Spleen (tissue), 11 donors: ENCODE measurements around the gene STX8. TPM values are rescaled to one million over a fixed set of nuclear protein-coding genes. Genes with fewer than 3 reads are reported as not detected.
A peak's percentile ranks its signal among the peaks of the same experiment; 100 is the strongest.

Source experiments
- DNase-seq: peaks from one replicate; pipeline ENCODE4 v3.0.0-alpha.2; 2020
- H3K27ac ChIP-seq, 8 donors: fragments of 200-600 bp; sonication (generic) in 7 of 8; 1 replicate in 4 of 8; 2 replicates in 4 of 8; pipeline versions ENCODE4 v1.5.0 to v1.8.0; 2016 to 2021; ENCODE audit warnings: inconsistent platforms in 4 of 8, mild to moderate bottlenecking in 4 of 8, moderate library complexity in 1 of 8
- H3K27me3 ChIP-seq, 7 donors: fragments of 200-600 bp; sonication (generic) in 6 of 7; replicated peaks in 1 of 7; 1 replicate in 4 of 7; 2 replicates in 3 of 7; pipeline versions ENCODE4 v1.5.0 to v1.8.0; 2016 to 2021; ENCODE audit warnings: inconsistent platforms in 3 of 7, mild to moderate bottlenecking in 1 of 7
- H3K36me3 ChIP-seq, 6 donors: fragments of 200-600 bp; sonication (generic) in 5 of 6; 1 replicate in 4 of 6; 2 replicates in 2 of 6; pipeline versions ENCODE4 v1.5.0 to v1.8.0; 2016 to 2021; ENCODE audit warnings: inconsistent platforms in 2 of 6
- H3K4me1 ChIP-seq, 6 donors: fragments of 200-600 bp; sonication (generic) in 5 of 6; 1 replicate in 3 of 6; 2 replicates in 3 of 6; pipeline versions ENCODE4 v1.5.0 to v1.8.0; 2016 to 2021; ENCODE audit warnings: inconsistent platforms in 3 of 6
- H3K4me3 ChIP-seq, 8 donors: fragments of 200-600 bp; sonication (generic) in 7 of 8; 1 replicate in 4 of 8; 2 replicates in 4 of 8; pipeline versions ENCODE4 v1.5.0 to v1.8.0; 2016 to 2021; ENCODE audit warnings: inconsistent platforms in 4 of 8, mild to moderate bottlenecking in 4 of 8, moderate library complexity in 2 of 8
- H3K9me3 ChIP-seq, 8 donors: fragments of 200-600 bp; sonication (generic) in 7 of 8; 1 replicate in 4 of 8; 2 replicates in 4 of 8; pipeline versions ENCODE4 v1.5.0 to v1.8.0; 2016 to 2021; ENCODE audit warnings: inconsistent platforms in 4 of 8
- CTCF ChIP-seq, 11 experiments: fragments of 200-600 bp in 7 of 11; fragments of 450-650 bp in 4 of 11; sonication (generic) in 4 of 11; IDR thresholded peaks in 8 of 11; conservative IDR thresholded peaks in 3 of 11; 1 replicate in 7 of 11; 2 replicates in 4 of 11; pipeline versions ENCODE4 v1.4.0 to v1.8.0; 2016 to 2021; ENCODE audit warnings: antibody characterized with exemption in 11 of 11, inconsistent platforms in 4 of 11, mild to moderate bottlenecking in 1 of 11
- POLR2A ChIP-seq, 3 donors: fragments of 450-650 bp; IDR thresholded peaks; one replicate each; pipeline ENCODE4 v1.5.1; 2017; ENCODE audit warnings: antibody characterized with exemption in 3 of 3, mild to moderate bottlenecking in 1 of 3
- POLR2AphosphoS5 ChIP-seq, 3 donors: sonication (generic); formaldehyde crosslinking; IDR thresholded peaks; one replicate each; pipeline ENCODE4 v1.5.1; 2017; ENCODE audit warnings: antibody characterized with exemption in 3 of 3
- WGBS, 5 donors: extraction: QIAGEN DNeasy Blood & Tissue Kit in 3 of 5; methylation state at CpG; one replicate each; pipeline versions ENCODE4 v1.1.5 to v1.1.7; 2013 to 2018; 5-methylcytosine and 5-hydroxymethylcytosine counted together
- intact Hi-C: fragments of 100-400 bp; cut with DNase I; formaldehyde crosslinking; loops from one replicate; pipeline ENCODE4 v1.15.0; 2023; ENCODE audit warnings: low total_unique reads
- polyA plus RNA-seq, 3 donors: library from polyadenylated mRNA; stranded (reverse); fragments of 200-250 nt; gene quantifications; one replicate each; pipeline ENCODE4 v1.2.1, GENCODE V29; 2013
- total RNA-seq, 7 donors: library from RNA; depleted of rRNA in 3 of 7; stranded (reverse); fragments of >200 nt in 3 of 7; fragmentation: NEBNext Ultra II Directional in 4 of 7; extraction: Animal tissue kit (Norgen Biotek cat#: 25700) in 4 of 7; gene quantifications; one replicate each; pipeline versions ENCODE4 v1.1.0 to v1.2.1, GENCODE V29; 2016 to 2021
- donor health status: healthy with polysubstance abuse.
- donor health status: DM: no; HTN: no; CAD: no; lungs with moderate emphysema.
- donor health status: DM: no; HTN: no; CAD: no.
- donor health status: Bipolar disorder and iron deficiency.
- donor health status: healthy.
- donor health status: DM: no; HTN: no; CAD: no.
- donor health status: DM: yes; HTN: yes; CAD: no.

Gene STX8
- total and polyA plus RNA-seq, 10 donors = 37.3 to 59.8 (median 48.9) TPM

DNA sequence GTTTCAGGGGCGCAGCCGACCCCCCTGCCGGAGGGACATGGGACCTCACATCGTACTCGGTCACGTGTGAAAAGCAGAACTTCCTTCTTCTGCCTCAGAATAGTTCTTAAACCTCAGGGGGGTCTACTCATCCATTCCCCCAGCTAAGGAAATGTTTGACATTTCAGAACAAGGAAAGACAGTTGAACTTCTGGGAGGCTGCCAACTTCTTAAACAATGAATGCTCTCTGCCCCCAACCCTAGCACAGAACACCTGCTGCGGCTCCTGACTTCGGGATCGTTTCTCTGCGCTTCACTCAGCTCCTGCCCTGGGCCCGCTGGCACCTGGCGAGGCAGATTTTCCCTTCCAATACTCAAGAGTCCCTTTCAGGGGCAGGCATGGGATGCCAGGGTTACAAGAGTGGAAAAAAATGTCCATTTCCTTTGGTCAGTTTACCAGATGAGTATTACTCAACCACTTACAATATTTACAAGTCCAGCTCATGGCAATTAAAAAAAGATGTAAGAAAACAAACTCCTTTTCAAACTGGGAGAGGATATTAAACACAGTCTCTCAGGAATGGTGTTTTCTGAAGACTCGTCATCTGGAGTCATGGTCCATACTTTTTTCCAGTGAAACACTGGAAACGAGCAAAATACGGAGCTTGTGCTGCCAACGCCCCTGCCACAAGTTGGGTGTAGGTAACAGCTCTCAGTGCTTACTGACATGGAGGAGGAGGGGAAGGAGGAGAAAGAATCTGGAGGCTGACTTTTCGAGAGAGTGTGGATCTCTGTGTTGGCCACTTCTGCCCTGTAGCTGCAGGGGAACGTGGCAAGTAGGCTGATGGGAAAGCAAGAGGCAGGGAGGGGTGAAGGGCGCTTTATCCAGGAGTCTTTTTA lies 318.6 kb downstream of the STX8 start:
- TF ChIP-seq CTCF (IDR thresholded peaks at IDR 0.05 in 8 of 11, conservative IDR thresholded peaks at IDR 0.05 in 3 of 11) (peak in 1 of 11 experiments; percentile 14), POLR2AphosphoS5 (IDR thresholded peaks at IDR 0.05) (no peak)
- H3K27ac ChIP-seq = no peak overlapping the region
- no peak for DNase-seq
- peaks cover 0 to 23% (median 7%) of the 10 kb centered on the region in 6 donors for H3K4me1 ChIP-seq
- no peaks in the 10 kb centered on the region for H3K27me3 ChIP-seq
- intact Hi-C loops = no loop called here
- H3K4me3 ChIP-seq = no peak overlapping the region
- no peaks in the 10 kb centered on the region for H3K9me3 ChIP-seq
- no peaks in the 10 kb centered on the region for H3K36me3 ChIP-seq
- 44 to 62% (median 47%) methylated on average over 19 of the region's 19 CpGs for WGBS, 5 donors

DNA sequence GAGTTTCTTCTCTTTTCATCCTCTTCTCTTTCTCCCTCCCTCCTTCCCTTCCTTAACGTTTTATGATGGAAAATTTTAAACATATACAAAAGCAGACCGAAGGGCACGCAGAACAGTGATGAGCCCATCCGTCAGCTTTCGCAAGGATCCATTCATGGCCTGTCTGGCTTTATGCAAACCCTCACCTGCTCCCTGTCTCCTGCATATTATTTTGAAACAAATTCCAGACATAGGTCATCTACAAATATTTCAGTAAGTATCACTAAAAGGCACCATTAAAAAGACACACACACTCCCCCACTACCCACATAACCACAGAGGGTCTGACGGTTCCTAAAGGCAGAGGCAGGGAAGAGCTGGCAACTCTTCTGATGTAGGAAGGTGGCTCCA lies 319.3 kb downstream of the STX8 start:
- TF ChIP-seq POLR2A (IDR thresholded peaks at IDR 0.05) = no peak
- no peak for TF ChIP-seq CTCF (IDR thresholded peaks at IDR 0.05 in 8 of 11, conservative IDR thresholded peaks at IDR 0.05 in 3 of 11)
- TF ChIP-seq POLR2AphosphoS5 (IDR thresholded peaks at IDR 0.05) = no peak
- intact Hi-C loops = no loop called here
- Histone ChIP-seq H3K27ac (no peak overlapping the region), H3K4me3 (no peak overlapping the region), H3K9me3 (no peaks in the 10 kb centered on the region), H3K4me1 (peaks cover 0 to 23% (median 7%) of the 10 kb centered on the region in 6 donors), H3K36me3 (no peaks in the 10 kb centered on the region), H3K27me3 (no peaks in the 10 kb centered on the region)
- 69 to 79% (median 75%) methylated on average over 6 of the region's 6 CpGs for WGBS, 5 donors
- DNase-seq = no peak

DNA sequence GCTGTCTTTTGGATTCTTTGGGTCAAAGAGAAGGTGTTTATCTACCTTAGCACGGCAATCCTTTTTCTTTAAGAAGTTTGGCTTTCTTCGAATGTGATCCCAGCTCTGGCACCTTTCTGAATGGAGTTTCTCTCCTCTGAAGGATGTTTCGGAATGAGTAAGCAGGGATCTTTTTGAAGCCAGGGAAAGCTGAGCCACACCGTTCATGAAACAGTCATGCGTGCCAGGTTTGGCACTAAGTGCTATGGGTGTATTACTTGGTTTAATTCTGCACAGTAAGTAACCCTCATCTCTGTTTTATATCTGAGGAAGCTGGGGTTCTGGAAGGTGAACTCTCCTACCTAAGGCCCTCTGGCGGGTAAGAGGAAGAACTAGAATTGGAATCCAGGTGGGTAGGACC lies 319.8 kb downstream of the STX8 start:
- no peak for DNase-seq
- Histone ChIP-seq H3K36me3 (peaks cover 0 to under 1% (median 0%) of the 10 kb centered on the region in 6 donors), H3K27me3 (no peaks in the 10 kb centered on the region), H3K4me3 (no peak overlapping the region), H3K27ac (no peak overlapping the region), H3K4me1 (peaks cover 0 to 23% (median 7%) of the 10 kb centered on the region in 6 donors), H3K9me3 (no peaks in the 10 kb centered on the region)
- TF ChIP-seq POLR2AphosphoS5 (IDR thresholded peaks at IDR 0.05) (no peak), POLR2A (IDR thresholded peaks at IDR 0.05) (no peak), CTCF (IDR thresholded peaks at IDR 0.05 in 8 of 11, conservative IDR thresholded peaks at IDR 0.05 in 3 of 11) (no peak)
- WGBS, 5 donors = 64 to 94% (median 84%) methylated on average over 6 of the region's 6 CpGs
- intact Hi-C loops = no loop called here

GRCh38 chr17:9254841-9255240 lies 320.8 kb downstream of the STX8 start:
- Histone ChIP-seq H3K4me1 (peaks cover 0 to 20% (median 6%) of the 10 kb centered on the region in 6 donors), H3K4me3 (no peak overlapping the region), H3K9me3 (no peaks in the 10 kb centered on the region), H3K27me3 (no peaks in the 10 kb centered on the region), H3K36me3 (peaks cover 0 to 10% (median 0%) of the 10 kb centered on the region in 6 donors), H3K27ac (no peak overlapping the region)
- WGBS, 5 donors = 48 to 95% (median 78%) methylated on average over 2 of the region's 2 CpGs
- intact Hi-C loops = no loop called here
- DNase-seq = no peak
- TF ChIP-seq POLR2A (IDR thresholded peaks at IDR 0.05) (no peak), POLR2AphosphoS5 (IDR thresholded peaks at IDR 0.05) (no peak), CTCF (IDR thresholded peaks at IDR 0.05 in 8 of 11, conservative IDR thresholded peaks at IDR 0.05 in 3 of 11) (no peak)
